WTC11 (cell line): ENCODE results near the gene FOLR2. TPM values are rescaled to one million over a fixed set of nuclear protein-coding genes. Genes with fewer than 3 reads are reported as not detected.
"Not testable (repeated sequence)": the region's sequence is repeated elsewhere in the genome, so short reads cannot be mapped to it uniquely, and the experiment has no call there.

Experiments used
- ATAC-seq: fragments of 200-7000 bp; cut with Tn5 transposase; 2 replicates; pipeline ENCODE4 v1.10.0; 2021; ENCODE audit warnings: mild to moderate bottlenecking, moderate library complexity
- Bru-seq: library from RNA; stranded (reverse); fragments of 400-500 nt; gene quantifications from one replicate; lab custom pipeline; 2021; lab: Mats Ljungman, UMichigan
- CTCF ChIA-PET: fragments of 300-600 bp; sonication (Branson Sonifier 250); formaldehyde crosslinking; loops from one replicate; lab custom pipeline; 2021; ENCODE audit warnings: antibody characterized with exemption; lab: Charles Lee
- POLR2A ChIA-PET: fragments of 350-600 bp; sonication (Branson Sonifier 250); formaldehyde crosslinking; loops from one replicate; lab custom pipeline; 2021; ENCODE audit warnings: antibody characterized with exemption; lab: Charles Lee
- DNase-seq: peaks from one replicate; pipeline ENCODE4 v3.0.0; 2021; ENCODE audit warnings: low spot score
- H3K27ac Mint-ChIP-seq: 2 replicates; pipeline ENCODE4 v1.8.0; 2021; ENCODE audit warnings: mixed read lengths
- H3K27me3 Mint-ChIP-seq: 2 replicates; pipeline ENCODE4 v1.8.0; 2021; ENCODE audit warnings: low read depth, mild to moderate bottlenecking, moderate library complexity, mixed read lengths
- H3K36me3 Mint-ChIP-seq: 2 replicates; pipeline ENCODE4 v1.8.0; 2021; ENCODE audit warnings: mixed read lengths
- H3K4me1 Mint-ChIP-seq: 2 replicates; pipeline ENCODE4 v1.8.0; 2022; ENCODE audit warnings: mixed read lengths
- H3K4me3 Mint-ChIP-seq: 2 replicates; pipeline ENCODE4 v1.8.0; 2021; ENCODE audit warnings: mild to moderate bottlenecking, moderate library complexity, mixed read lengths
- H3K9me3 Mint-ChIP-seq: 2 replicates; pipeline ENCODE4 v1.8.0; 2021; ENCODE audit warnings: mixed read lengths
- CDX4 ChIP-seq: fragments of 250-450 bp; sonication (Bioruptor Pico); IDR thresholded peaks from 2 replicates; pipeline ENCODE4 v1.9.0; 2021; ENCODE audit warnings: moderate library complexity, mild to moderate bottlenecking, inconsistent platforms, borderline replicate concordance
- E2F1 ChIP-seq: sonication (generic); formaldehyde crosslinking; IDR thresholded peaks from 2 replicates; pipeline ENCODE4 v1.8.0; 2022; ENCODE audit warnings: mild to moderate bottlenecking, missing genetic modification reagents
- ELF4 ChIP-seq: sonication (generic); formaldehyde crosslinking; IDR thresholded peaks from 2 replicates; pipeline ENCODE4 v1.8.1; 2022; ENCODE audit warnings: low read depth, mild to moderate bottlenecking, moderate library complexity, missing genetic modification reagents
- FOXP1 ChIP-seq: sonication (generic); formaldehyde crosslinking; IDR thresholded peaks from 2 replicates; pipeline ENCODE4 v1.8.0; 2022; ENCODE audit warnings: missing genetic modification reagents, mild to moderate bottlenecking, moderate library complexity, borderline replicate concordance
- HMGA2 ChIP-seq: fragments of 250-450 bp; sonication (Bioruptor Pico); IDR thresholded peaks from 2 replicates; pipeline ENCODE4 v1.4.0; 2021; ENCODE audit warnings: mild to moderate bottlenecking, moderate library complexity
- KAT7 ChIP-seq: sonication (generic); formaldehyde crosslinking; IDR thresholded peaks from 2 replicates; pipeline ENCODE4 v1.8.1; 2023; ENCODE audit warnings: missing genetic modification reagents, mild to moderate bottlenecking, borderline replicate concordance
- MYBL2 ChIP-seq: sonication (generic); formaldehyde crosslinking; IDR thresholded peaks from 2 replicates; pipeline ENCODE4 v1.8.1; 2023; ENCODE audit warnings: mild to moderate bottlenecking, moderate library complexity, missing genetic modification reagents
- NR1H2 ChIP-seq: sonication (generic); formaldehyde crosslinking; IDR thresholded peaks from 2 replicates; pipeline ENCODE4 v1.9.0; 2021; ENCODE audit warnings: mild to moderate bottlenecking, moderate library complexity, missing genetic modification reagents
- NR2C2 ChIP-seq: sonication (generic); formaldehyde crosslinking; IDR thresholded peaks from 2 replicates; pipeline ENCODE4 v1.8.0; 2022; ENCODE audit warnings: mild to moderate bottlenecking, missing genetic modification reagents
- ZNF121 ChIP-seq: sonication (generic); formaldehyde crosslinking; IDR thresholded peaks from 2 replicates; pipeline ENCODE4 v1.8.0; 2023; ENCODE audit warnings: missing genetic modification reagents
- ZNF138 ChIP-seq: sonication (generic); formaldehyde crosslinking; conservative IDR thresholded peaks from 2 replicates; pipeline ENCODE4 v1.8.1; 2022; ENCODE audit warnings: mild to moderate bottlenecking, moderate library complexity, missing genetic modification reagents
- ZNF263 ChIP-seq: sonication (generic); formaldehyde crosslinking; IDR thresholded peaks from 2 replicates; pipeline ENCODE4 v1.8.1; 2022; ENCODE audit warnings: low read depth, mild to moderate bottlenecking, moderate library complexity, missing genetic modification reagents
- long read RNA-seq, 3 experiments: library from RNA in 1 of 3; library from capped mRNA in 1 of 3; library from polyadenylated mRNA in 1 of 3; unstranded in 2 of 3; stranded (forward) in 1 of 3; transcript quantifications; one replicate each; pipeline ENCODE4 v2.0.0, GENCODE V29; 2021
- total RNA-seq: library from RNA; stranded (reverse); gene quantifications from 3 replicates; pipeline ENCODE4 v1.2.3, GENCODE V29; 2021
- TF ChIP-seq, protein P1 (sequence below): fragments of 250-450 bp; sonication (Bioruptor Pico); IDR thresholded peaks from 2 replicates; pipeline ENCODE4 v1.9.0; 2021; ENCODE audit warnings: mild to moderate bottlenecking, borderline replicate concordance
- TF ChIP-seq, protein P2 (sequence below): sonication (generic); formaldehyde crosslinking; conservative IDR thresholded peaks from 2 replicates; pipeline ENCODE4 v1.8.1; 2022; ENCODE audit warnings: mild to moderate bottlenecking, missing genetic modification reagents

FOLR2 gene
- not detected in 3 replicates for total RNA-seq
- not detected for Bru-seq, nascent RNA
- long read RNA-seq, experiment 1 = 0 reads
- long read RNA-seq, experiment 2 = 0 reads
- long read RNA-seq, experiment 3 = 0 reads

GRCh38 chr11:72216638-72217037 lies at the start of gene FOLR2:
TSS of gene FOLR2 (plus strand) at chr11:72216794. CDS start at chr11:72218585, 1,791 bp downstream.
- ChIA-PET CTCF (interaction anchor here (1.0 to 1.1 kb wide), 2 partner anchors 22 to 73 kb away, joined by 3 to 4 read pairs; no protein-coding TSS in a partner anchor), POLR2A (no interaction called here)
- DNase-seq = no peak
- TF ChIP-seq CDX4 (CRISPR knock-in tag) = no peak
- TF ChIP-seq ELF4 (CRISPR knock-in tag) = no peak
- H3K4me3 Mint-ChIP-seq = no peak within 1 kb of the TSS
- H3K9me3 Mint-ChIP-seq = no peaks in the 10 kb centered on the region
- no peaks in the 10 kb centered on the region for H3K36me3 Mint-ChIP-seq
- H3K4me1 Mint-ChIP-seq = peaks cover 8% of the 10 kb centered on the region
- H3K27ac Mint-ChIP-seq = no peak within 1 kb of the TSS
- ATAC-seq = no peak
- H3K27me3 Mint-ChIP-seq = peaks cover 39% of the 10 kb centered on the region

DNA sequence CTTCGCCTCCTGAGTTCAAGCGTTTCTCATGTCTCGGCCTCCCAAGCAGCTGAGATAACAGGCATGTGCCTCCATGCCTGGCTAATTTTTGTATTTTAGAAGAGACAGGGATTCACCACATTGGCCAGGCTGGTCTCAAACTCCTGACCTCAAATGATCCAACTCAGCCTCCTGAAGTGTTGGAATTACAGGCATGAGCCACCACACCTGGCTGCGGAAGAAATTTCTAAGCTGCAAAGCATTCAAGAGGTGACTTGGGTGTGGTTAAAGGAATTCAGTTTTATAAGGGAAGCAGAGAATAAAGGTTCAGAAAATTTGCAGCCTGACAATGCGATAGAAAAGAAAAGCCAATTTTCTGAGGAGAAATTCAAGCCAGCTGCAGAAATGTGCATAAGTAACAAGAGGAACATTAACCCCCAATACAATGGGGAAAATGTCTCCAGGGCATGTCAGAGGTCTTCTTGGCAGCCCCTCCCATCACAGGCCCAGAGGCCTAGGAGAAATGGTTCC lies 47.5 kb upstream of the FOLR2 start:
- not testable (repeated sequence) for H3K27ac Mint-ChIP-seq

GRCh38 chr11:72169754-72170153 lies 46.8 kb upstream of the FOLR2 start:
- H3K27me3 Mint-ChIP-seq, H3K27ac Mint-ChIP-seq, POLR2A ChIA-PET, H3K4me1 Mint-ChIP-seq, DNase-seq, CTCF ChIA-PET, H3K4me3 Mint-ChIP-seq, H3K36me3 Mint-ChIP-seq, ATAC-seq: not testable (repeated sequence)
- H3K9me3 Mint-ChIP-seq = peaks cover 18% of the 10 kb centered on the region

More for the DNA sequence above, 47.5 kb upstream of the FOLR2 start:
- H3K4me3 Mint-ChIP-seq, H3K27me3 Mint-ChIP-seq, CTCF ChIA-PET, H3K4me1 Mint-ChIP-seq, DNase-seq, POLR2A ChIA-PET, ATAC-seq, H3K36me3 Mint-ChIP-seq: not testable (repeated sequence)
- peaks cover 20% of the 10 kb centered on the region for H3K9me3 Mint-ChIP-seq

DNA sequence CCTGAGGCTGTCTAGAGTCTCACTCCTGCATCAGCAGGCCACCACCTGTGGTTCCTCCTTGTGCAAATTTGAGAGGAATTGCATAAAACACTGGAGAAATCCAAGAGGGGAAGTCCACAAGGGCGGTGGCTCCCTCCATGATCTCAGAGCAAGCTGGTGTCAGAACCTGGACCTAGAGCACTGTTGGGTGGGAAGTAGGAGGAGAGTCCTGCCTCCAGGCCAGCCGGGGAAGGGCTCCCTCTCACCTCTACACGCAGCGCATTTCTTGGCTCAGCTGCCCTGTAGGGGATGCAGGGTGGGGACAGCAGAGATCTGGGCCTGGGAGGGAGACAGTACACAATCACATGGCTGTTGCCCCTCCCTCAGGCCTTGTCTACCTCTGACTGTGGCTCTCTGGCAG lies 44.6 kb upstream of the FOLR2 start:
- H3K9me3 Mint-ChIP-seq, CTCF ChIA-PET, H3K36me3 Mint-ChIP-seq, H3K27me3 Mint-ChIP-seq, ATAC-seq, H3K27ac Mint-ChIP-seq, DNase-seq, H3K4me1 Mint-ChIP-seq, H3K4me3 Mint-ChIP-seq, POLR2A ChIA-PET: not testable (repeated sequence)

DNA sequence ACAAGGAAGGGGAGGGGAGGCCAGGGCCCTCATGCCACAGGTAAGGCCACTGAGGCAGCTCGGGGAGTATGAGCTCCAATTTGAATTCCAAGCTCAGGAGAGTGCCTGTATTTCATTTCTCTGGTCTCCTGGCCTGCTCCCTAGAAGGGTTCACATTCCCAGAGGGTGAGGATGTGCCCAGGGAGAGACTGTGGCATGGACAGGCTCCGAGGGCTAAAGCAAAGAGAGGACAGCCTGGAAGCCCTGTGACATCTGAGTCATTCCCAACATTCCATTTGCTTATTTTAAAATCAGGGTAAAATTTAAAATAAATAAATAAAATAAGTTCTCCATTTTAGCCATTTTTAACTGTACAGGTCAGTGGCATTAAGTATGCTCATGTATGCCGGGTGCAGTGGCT lies 43.3 kb upstream of the FOLR2 start:
- Mint-ChIP-seq H3K9me3 (peaks cover under 1% of the 10 kb centered on the region; the same call in 1 of the 2 replicates), H3K27me3 (peaks cover 3% of the 10 kb centered on the region), H3K27ac (no peak overlapping the region), H3K36me3 (no peaks in the 10 kb centered on the region), H3K4me1 (no peaks in the 10 kb centered on the region), H3K4me3 (no peak overlapping the region)
- no peak for ATAC-seq
- CTCF ChIA-PET = no interaction called here
- TF ChIP-seq HMGA2 (CRISPR knock-in tag) = no peak
- no peak for DNase-seq
- POLR2A ChIA-PET = no interaction called here

DNA sequence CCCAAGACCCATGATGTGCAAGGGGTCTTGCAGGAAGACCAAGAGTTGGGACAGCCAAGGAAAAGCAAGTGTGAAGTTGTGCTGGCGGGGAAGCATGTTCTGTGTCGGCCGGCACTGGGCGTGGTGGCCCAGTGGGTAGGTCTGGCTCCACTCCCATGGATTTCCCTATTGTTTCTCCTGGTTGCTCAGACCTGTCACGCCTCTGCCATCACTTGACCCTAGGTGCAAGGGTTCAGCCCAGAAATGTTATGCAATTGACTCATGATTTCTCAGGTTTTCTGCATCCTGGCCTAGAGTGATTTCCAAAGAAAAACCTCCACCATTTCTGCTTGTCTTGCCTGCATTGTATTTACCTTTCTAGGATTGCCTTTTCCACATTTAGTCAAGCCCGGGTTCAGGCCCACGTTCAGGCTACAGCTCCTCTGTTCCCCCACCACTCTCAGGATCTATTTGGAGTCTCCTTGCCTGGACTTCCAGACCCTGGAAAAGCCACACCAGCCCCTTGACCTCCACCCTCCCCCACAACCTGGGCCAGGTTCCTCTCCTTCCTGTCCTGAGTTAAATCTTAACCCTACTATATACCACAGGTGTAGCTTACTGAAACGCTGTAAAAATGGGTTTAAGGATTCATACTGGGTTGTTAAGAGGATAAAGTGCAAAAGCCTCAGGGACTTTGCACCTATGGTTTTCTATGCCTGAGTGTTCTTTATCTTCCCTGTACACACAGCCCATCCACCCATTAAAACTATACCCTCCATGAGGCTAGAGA lies 42.1 kb upstream of the FOLR2 start:
- Mint-ChIP-seq H3K4me1 (no peaks in the 10 kb centered on the region), H3K9me3 (no peaks in the 10 kb centered on the region), H3K4me3 (no peak overlapping the region), H3K27ac (no peak overlapping the region), H3K27me3 (peaks cover 6% of the 10 kb centered on the region), H3K36me3 (no peaks in the 10 kb centered on the region)
- ChIA-PET POLR2A (no interaction called here), CTCF (no interaction called here)
- no peak for DNase-seq
- no peak for ATAC-seq
- no peak for TF ChIP-seq KAT7 (CRISPR knock-in tag)
- no peak for TF ChIP-seq ZNF263 (CRISPR knock-in tag)
- no peak for TF ChIP-seq FOXP1 (CRISPR knock-in tag)
- no peak for TF ChIP-seq MYBL2 (CRISPR knock-in tag)
- TF ChIP-seq, protein P1, sequence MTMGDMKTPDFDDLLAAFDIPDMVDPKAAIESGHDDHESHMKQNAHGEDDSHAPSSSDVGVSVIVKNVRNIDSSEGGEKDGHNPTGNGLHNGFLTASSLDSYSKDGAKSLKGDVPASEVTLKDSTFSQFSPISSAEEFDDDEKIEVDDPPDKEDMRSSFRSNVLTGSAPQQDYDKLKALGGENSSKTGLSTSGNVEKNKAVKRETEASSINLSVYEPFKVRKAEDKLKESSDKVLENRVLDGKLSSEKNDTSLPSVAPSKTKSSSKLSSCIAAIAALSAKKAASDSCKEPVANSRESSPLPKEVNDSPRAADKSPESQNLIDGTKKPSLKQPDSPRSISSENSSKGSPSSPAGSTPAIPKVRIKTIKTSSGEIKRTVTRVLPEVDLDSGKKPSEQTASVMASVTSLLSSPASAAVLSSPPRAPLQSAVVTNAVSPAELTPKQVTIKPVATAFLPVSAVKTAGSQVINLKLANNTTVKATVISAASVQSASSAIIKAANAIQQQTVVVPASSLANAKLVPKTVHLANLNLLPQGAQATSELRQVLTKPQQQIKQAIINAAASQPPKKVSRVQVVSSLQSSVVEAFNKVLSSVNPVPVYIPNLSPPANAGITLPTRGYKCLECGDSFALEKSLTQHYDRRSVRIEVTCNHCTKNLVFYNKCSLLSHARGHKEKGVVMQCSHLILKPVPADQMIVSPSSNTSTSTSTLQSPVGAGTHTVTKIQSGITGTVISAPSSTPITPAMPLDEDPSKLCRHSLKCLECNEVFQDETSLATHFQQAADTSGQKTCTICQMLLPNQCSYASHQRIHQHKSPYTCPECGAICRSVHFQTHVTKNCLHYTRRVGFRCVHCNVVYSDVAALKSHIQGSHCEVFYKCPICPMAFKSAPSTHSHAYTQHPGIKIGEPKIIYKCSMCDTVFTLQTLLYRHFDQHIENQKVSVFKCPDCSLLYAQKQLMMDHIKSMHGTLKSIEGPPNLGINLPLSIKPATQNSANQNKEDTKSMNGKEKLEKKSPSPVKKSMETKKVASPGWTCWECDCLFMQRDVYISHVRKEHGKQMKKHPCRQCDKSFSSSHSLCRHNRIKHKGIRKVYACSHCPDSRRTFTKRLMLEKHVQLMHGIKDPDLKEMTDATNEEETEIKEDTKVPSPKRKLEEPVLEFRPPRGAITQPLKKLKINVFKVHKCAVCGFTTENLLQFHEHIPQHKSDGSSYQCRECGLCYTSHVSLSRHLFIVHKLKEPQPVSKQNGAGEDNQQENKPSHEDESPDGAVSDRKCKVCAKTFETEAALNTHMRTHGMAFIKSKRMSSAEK (CRISPR knock-in tag) = no peak
- TF ChIP-seq NR1H2 (CRISPR knock-in tag) = no peak
- TF ChIP-seq NR2C2 (CRISPR knock-in tag) = no peak
- no peak for TF ChIP-seq ZNF121 (CRISPR knock-in tag)
- TF ChIP-seq, protein P2, sequence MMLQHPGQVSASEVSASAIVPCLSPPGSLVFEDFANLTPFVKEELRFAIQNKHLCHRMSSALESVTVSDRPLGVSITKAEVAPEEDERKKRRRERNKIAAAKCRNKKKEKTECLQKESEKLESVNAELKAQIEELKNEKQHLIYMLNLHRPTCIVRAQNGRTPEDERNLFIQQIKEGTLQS (CRISPR knock-in tag) = no peak
- TF ChIP-seq ZNF138 = no peak
- TF ChIP-seq E2F1 = no peak
